DLD1 (cell line): ENCODE data around the gene HAL.

Experiments
- in situ Hi-C: cut with HindIII; loops from 2 replicates; pipeline ENCODE4 v1.10.0; 2017; ENCODE audit warnings: low sequenced_read_pairs

The HAL gene

GRCh38 chr12:95996034-95996658 is at the start of gene HAL:
Gene HAL, minus strand, starts transcription at chr12:95996344. Its CDS starts 434 bp downstream, at chr12:95995910.
- in situ Hi-C loops: no loop called here

- in situ Hi-C loops: no loop called here
Observed at GRCh38 chr12:96045566-96045965, 49.4 kb upstream of the HAL start.

- in situ Hi-C loops: no loop called here
Observed at GRCh38 chr12:96044943-96045290, 48.8 kb upstream of the HAL start.

GRCh38 chr12:96044017-96044942 is 48.1 kb upstream of the HAL start:
- in situ Hi-C loops: no loop called here

- in situ Hi-C loops: no loop called here
Observed at GRCh38 chr12:96041181-96041580, 45.0 kb upstream of the HAL start.

GRCh38 chr12:96040305-96041133 is 44.4 kb upstream of the HAL start:
- in situ Hi-C loops: no loop called here

- in situ Hi-C loops: no loop called here
Observed at GRCh38 chr12:96039516-96039915, 43.4 kb upstream of the HAL start.

GRCh38 chr12:96036765-96037455 is 40.8 kb upstream of the HAL start:
- in situ Hi-C loops: no loop called here

GRCh38 chr12:96035283-96036236 is 39.4 kb upstream of the HAL start, which contains the start of gene LTA4H:
Gene LTA4H, minus strand, starts transcription at chr12:96035587. Its CDS starts 68 bp downstream, at chr12:96035519.
- in situ Hi-C loops: no loop called here

GRCh38 chr12:96034621-96035282 is 38.6 kb upstream of the HAL start:
- in situ Hi-C loops: no loop called here

GRCh38 chr12:96033549-96034389 is 37.6 kb upstream of the HAL start:
- in situ Hi-C loops: no loop called here

- in situ Hi-C loops: no loop called here
Observed at GRCh38 chr12:96029826-96030225, 33.7 kb upstream of the HAL start.

- in situ Hi-C loops: no loop called here
Observed at GRCh38 chr12:96028538-96028937, 32.4 kb upstream of the HAL start.

- in situ Hi-C loops: no loop called here
Observed at GRCh38 chr12:96026331-96026730, 30.2 kb upstream of the HAL start.

- in situ Hi-C loops: no loop called here
Observed at GRCh38 chr12:96025518-96025917, 29.4 kb upstream of the HAL start.

- in situ Hi-C loops: no loop called here
Observed at GRCh38 chr12:96020314-96021003, 24.3 kb upstream of the HAL start.

GRCh38 chr12:96015672-96016071 is 19.5 kb upstream of the HAL start:
- in situ Hi-C loops: no loop called here
